Measurements from ENCODE around the gene SHISA9. TPM values are rescaled to one million over a fixed set of nuclear protein-coding genes. Genes with fewer than 3 reads are reported as not detected.

The SHISA9 gene
- under 0.01 and 1.8 TPM in 2 replicates for total RNA-seq

GRCh38 chr16:12901597-12902461 lies at the start of gene SHISA9:
TSS of gene SHISA9 (plus strand) at chr16:12901598.

Other genes starting within 250 kb of the SHISA9 start
- gene CPPED1, start 97.7 kb upstream of the SHISA9 start, total RNA-seq, result 20.6 and 23.8 TPM in 2 replicates